Measurements from ENCODE around the gene SHOC2. TPM values are rescaled to one million over a fixed set of nuclear protein-coding genes. Genes with fewer than 3 reads are reported as not detected.
"Not testable (repeated sequence)": the region's sequence is repeated elsewhere in the genome, so short reads cannot be mapped to it uniquely, and the experiment has no call there.

The SHOC2 gene
- total and polyA plus RNA-seq, 12 donors = 18.6 to 68.2 (median 48.5) TPM

DNA sequence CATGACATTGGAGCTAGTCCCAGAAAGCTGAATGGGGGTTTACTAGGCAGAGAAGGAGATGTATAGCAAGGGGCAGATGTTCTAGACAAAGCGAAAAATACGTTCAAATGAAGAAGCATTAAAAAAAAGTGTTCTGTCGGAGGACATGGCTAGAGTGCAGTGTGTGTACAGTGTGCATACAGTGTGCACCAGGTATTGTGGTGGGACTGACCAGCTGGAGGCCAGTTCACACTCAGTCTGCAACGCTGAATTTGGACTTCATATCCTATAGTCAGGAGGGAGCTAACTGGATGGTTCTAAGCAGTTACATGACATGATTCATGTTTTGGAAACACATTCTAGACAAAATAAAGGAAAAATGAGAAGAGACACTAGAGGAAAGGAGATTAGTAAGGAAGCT, 9.3 kb upstream of the SHOC2 start:
- intact Hi-C loops (cut with DNase I) = loop anchor here in 2 of 10 donors (10.0 kb wide), 2 partner anchors 415 to 905 kb away; partner anchors contain the start of genes ADD3 (in 1 of the 2) and DUSP5 (in 1 of the 2)
- TF ChIP-seq, protein P1, sequence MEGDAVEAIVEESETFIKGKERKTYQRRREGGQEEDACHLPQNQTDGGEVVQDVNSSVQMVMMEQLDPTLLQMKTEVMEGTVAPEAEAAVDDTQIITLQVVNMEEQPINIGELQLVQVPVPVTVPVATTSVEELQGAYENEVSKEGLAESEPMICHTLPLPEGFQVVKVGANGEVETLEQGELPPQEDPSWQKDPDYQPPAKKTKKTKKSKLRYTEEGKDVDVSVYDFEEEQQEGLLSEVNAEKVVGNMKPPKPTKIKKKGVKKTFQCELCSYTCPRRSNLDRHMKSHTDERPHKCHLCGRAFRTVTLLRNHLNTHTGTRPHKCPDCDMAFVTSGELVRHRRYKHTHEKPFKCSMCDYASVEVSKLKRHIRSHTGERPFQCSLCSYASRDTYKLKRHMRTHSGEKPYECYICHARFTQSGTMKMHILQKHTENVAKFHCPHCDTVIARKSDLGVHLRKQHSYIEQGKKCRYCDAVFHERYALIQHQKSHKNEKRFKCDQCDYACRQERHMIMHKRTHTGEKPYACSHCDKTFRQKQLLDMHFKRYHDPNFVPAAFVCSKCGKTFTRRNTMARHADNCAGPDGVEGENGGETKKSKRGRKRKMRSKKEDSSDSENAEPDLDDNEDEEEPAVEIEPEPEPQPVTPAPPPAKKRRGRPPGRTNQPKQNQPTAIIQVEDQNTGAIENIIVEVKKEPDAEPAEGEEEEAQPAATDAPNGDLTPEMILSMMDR (IDR thresholded peaks at IDR 0.05) = no peak

DNA sequence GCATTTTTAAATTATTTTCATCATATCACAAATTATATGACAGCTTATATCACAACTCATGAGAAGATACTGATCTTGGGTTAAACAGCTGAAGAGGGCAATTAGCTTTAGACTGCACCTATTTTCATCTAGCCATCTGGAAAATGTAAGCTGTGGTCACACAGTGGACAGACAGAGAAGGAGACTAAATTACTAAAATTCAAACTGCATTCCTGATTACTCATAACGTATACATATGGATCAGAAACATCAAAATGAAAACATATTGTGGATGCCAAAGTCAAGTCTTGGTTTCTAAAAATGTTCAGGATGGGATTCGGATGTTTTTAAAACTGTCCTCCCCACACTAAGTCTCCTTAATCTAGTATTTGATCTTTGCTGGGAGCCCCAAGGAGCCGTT, 7.0 kb upstream of the SHOC2 start:
- Histone ChIP-seq H3K4me1 (peaks cover 0 to 10% (median 5%) of the 10 kb centered on the region in 9 donors), H3K27me3 (no peaks in the 10 kb centered on the region), H3K36me3 (peaks cover 0 to 32% (median 0%) of the 10 kb centered on the region in 9 donors), H3K4me3 (no peak overlapping the region), H3K27ac (no peak overlapping the region), H3K9me3 (no peaks in the 10 kb centered on the region)
- DNase-seq (no peak), ATAC-seq (no peak)
- 78 to 87% methylated on average over 3 of the region's 3 CpGs for WGBS, 2 donors
- TF ChIP-seq, protein P1 (IDR thresholded peaks at IDR 0.05) = no peak
- intact Hi-C loops (cut with DNase I) = loop anchor here in 2 of 10 donors (10.0 kb wide), 2 partner anchors 418 to 908 kb away; partner anchors contain the start of genes ADD3 (in 1 of the 2) and DUSP5 (in 1 of the 2)

More for the DNA sequence above, 9.3 kb upstream of the SHOC2 start:
- no peaks in the 10 kb centered on the region for H3K4me1 ChIP-seq
- no peak overlapping the region for H3K27ac ChIP-seq
- no peaks in the 10 kb centered on the region for H3K27me3 ChIP-seq
- peaks cover 0 to 32% (median 0%) of the 10 kb centered on the region in 9 donors for H3K36me3 ChIP-seq
- DNase-seq (no peak), ATAC-seq (no peak)
- no peak overlapping the region for H3K4me3 ChIP-seq
- H3K9me3 ChIP-seq = no peaks in the 10 kb centered on the region
- 89 to 93% methylated on average over 4 of the region's 4 CpGs for WGBS, 2 donors

DNA sequence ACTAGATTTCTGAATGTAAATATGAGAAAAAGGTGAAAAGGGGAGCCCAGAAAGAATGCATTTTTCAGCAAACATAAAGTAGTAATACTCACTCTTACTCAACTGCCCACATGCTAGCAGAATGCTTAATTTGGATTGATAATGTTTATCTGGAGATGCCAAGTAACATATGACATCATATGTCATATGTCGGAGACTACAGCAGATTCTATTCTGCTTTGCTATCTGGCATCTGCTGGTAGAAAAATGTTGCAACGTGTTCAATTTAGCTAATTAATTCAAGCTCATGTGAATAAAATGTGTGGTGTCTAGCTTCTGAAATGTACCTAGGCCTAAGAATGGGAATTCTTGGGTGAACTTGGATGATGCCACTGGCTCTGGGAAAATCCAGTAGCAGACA, 5.0 kb upstream of the SHOC2 start:
- TF ChIP-seq, protein P1 (IDR thresholded peaks at IDR 0.05) = no peak
- 84 to 86% methylated on average over 2 of the region's 2 CpGs for WGBS, 2 donors
- intact Hi-C loops (cut with DNase I) = loop anchor here in 2 of 10 donors (10.0 kb wide), 2 partner anchors 420 to 910 kb away; partner anchors contain the start of genes ADD3 (in 1 of the 2) and DUSP5 (in 1 of the 2)

DNA sequence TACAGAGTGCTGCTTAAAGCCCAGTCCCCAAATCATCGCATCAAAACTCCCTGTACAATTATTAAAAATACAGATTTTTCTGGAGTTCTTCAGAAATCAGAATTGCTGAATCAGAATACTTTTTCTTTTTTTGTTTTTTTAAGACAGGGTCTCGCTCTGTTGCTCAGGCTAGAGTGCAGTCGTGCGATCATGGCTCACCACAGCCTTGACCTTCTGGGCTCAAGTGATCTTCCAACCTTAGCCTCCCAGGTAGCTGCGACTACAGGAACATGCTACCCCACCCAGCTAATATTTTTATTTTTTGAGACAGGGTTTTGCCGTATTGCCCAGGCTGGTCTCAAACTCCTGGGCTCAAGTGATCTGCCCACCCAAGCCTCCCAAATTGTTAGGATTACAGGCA, 4.4 kb upstream of the SHOC2 start:
- peaks cover 4 to 18% (median 12%) of the 10 kb centered on the region in 9 donors for H3K4me1 ChIP-seq
- no peak for DNase-seq
- no peaks in the 10 kb centered on the region for H3K27me3 ChIP-seq
- H3K27ac ChIP-seq = no peak overlapping the region
- H3K36me3 ChIP-seq = peaks cover 0 to 22% (median 0%) of the 10 kb centered on the region in 9 donors
- 97 to 98% methylated on average over 6 of the region's 6 CpGs for WGBS, 2 donors
- no peak overlapping the region for H3K4me3 ChIP-seq
- intact Hi-C loops (cut with DNase I) = loop anchor here in 2 of 10 donors (10.0 kb wide), 2 partner anchors 420 to 910 kb away; partner anchors contain the start of genes ADD3 (in 1 of the 2) and DUSP5 (in 1 of the 2)
- no peaks in the 10 kb centered on the region for H3K9me3 ChIP-seq
- no peak for ATAC-seq
- TF ChIP-seq, protein P1 (IDR thresholded peaks at IDR 0.05) = no peak

More for the DNA sequence above, 5.0 kb upstream of the SHOC2 start:
- no peaks in the 10 kb centered on the region for H3K27me3 ChIP-seq
- ATAC-seq (no peak), DNase-seq (no peak)
- no peak overlapping the region for H3K4me3 ChIP-seq
- H3K4me1 ChIP-seq = peaks cover 4 to 18% (median 12%) of the 10 kb centered on the region in 9 donors
- H3K9me3 ChIP-seq = no peaks in the 10 kb centered on the region
- peaks cover 0 to 28% (median 0%) of the 10 kb centered on the region in 9 donors for H3K36me3 ChIP-seq
- H3K27ac ChIP-seq = no peak overlapping the region

DNA sequence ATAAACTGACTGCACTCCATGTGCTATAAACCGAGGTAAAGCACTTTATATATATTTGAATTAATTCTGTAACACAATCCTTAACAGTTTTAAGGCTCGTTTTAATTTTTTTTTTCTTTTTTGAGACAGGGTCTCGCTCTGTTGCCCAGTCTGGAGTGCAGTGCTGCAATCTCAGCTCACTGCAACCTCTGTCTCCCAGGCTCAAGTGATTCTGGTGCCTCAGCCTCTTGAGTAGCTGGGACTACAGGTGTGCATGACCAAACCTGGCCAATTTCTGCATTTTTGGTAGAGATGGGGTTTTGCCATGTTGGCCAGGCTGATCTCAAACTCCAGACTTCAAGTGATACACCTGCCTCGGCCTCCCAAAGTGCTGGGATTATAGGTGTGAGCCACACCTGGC, 3.8 kb upstream of the SHOC2 start:
- H3K27ac ChIP-seq, H3K4me3 ChIP-seq, DNase-seq, H3K27me3 ChIP-seq, ATAC-seq, H3K9me3 ChIP-seq: not testable (repeated sequence)
- 94 to 95% methylated on average over 4 of the region's 4 CpGs for WGBS, 2 donors
- intact Hi-C loops (cut with DNase I) = loop anchor here in 2 of 10 donors (10.0 kb wide), 2 partner anchors 421 to 911 kb away; partner anchors contain the start of genes ADD3 (in 1 of the 2) and DUSP5 (in 1 of the 2)
- H3K4me1 ChIP-seq = peaks cover 4 to 22% (median 12%) of the 10 kb centered on the region in 9 donors
- H3K36me3 ChIP-seq = peaks cover 0 to 19% (median 0%) of the 10 kb centered on the region in 9 donors
